Frontal cortex (tissue), 4 donors: Measurements from ENCODE around the gene ZNF862. TPM values are rescaled to one million over a fixed set of nuclear protein-coding genes. Genes with fewer than 3 reads are reported as not detected.
"Not testable (repeated sequence)": the region's sequence is repeated elsewhere in the genome, so short reads cannot be mapped to it uniquely, and the experiment has no call there.

Experiments used
- DNase-seq, 2 donors: peaks; one replicate each; pipeline ENCODE4 v3.0.0; 2012; ENCODE audit warnings: low spot score in 2 of 2
- FAIRE-seq: peaks from 2 replicates; lab custom pipeline; 2012; peaks lifted over from hg19 to GRCh38; lab: Jason Lieb, UNC
- small RNA-seq: library from RNA; depleted of rRNA; stranded (forward); fragments of <200 nt; gene quantifications from one replicate; pipeline ENCODE3, GENCODE V24; 2014
- total RNA-seq: library from RNA; depleted of rRNA; stranded (reverse); fragments of >200 nt; gene quantifications from one replicate; pipeline ENCODE4 v1.2.3, GENCODE V29; 2014
- donor health status: control.
- donor health status: control.
- donor health status: control.

The ZNF862 gene
- total RNA-seq, 1 donor from 2014 or later: 5.7 TPM

DNA sequence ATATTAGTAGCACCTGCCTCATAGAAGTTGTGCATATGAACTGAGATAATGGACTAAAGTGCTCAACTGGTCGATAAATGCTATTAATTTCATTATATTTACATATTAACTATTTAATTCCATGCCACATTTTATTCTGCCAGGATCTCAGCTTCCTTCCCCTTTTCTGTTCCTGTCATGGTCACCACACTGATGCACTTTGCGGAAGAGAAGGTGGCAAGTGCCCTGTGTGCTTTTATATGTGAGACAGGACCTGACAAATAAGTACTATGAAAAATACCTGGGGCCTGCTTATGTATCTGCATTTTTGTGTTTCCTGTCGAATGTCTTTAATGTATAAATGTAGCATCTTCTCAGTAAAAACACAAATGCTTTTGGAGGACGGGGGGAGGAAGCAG, 47.8 kb downstream of the ZNF862 start:
- no peak for FAIRE-seq

GRCh38 chr7:149887311-149887710, 49.1 kb downstream of the ZNF862 start:
- no peak for FAIRE-seq

More for the DNA sequence above, 47.8 kb downstream of the ZNF862 start:
- DNase-seq: no peak

DNA sequence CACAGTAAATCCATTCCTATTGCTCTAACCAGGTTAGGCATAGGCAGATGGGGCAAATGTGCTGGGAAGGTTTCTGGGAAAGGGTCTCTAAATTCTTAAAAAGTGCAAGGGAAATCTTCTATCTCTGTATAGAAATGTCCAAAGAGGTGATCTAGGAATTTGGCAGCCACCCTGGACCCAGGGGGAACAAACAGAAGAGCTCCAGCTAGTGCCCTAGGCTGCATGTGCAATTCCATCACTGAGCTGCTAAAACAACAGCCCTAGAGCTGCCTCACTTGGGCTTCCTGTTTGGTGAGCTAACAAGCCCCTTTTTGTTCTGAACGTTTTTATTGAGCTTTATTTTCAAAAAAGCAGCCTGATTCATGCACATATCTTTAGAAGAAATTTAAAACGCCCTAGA, 52.5 kb downstream of the ZNF862 start:
- not testable (repeated sequence) for DNase-seq, FAIRE-seq

More at GRCh38 chr7:149887311-149887710, 49.1 kb downstream of the ZNF862 start:
- DNase-seq: no peak

DNA sequence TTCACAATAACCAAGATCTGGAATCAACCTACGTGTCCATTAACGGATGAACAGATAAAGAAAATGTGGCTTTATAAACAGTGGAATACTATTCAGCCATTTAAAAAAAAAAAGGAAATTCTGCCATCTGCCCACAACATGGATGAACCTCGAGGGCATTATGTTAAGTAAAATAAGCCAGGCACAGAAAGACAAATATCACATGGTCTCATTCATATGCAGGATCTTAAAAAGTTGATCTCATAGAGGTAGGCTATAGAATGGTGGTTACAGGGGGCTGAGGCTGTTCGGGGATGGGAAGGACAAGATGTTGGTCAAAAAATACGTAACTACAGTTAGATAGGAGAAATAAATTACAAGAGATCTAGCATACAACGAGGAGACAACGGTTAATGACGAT, 56.8 kb downstream of the ZNF862 start:
- FAIRE-seq, DNase-seq: not testable (repeated sequence)

DNA sequence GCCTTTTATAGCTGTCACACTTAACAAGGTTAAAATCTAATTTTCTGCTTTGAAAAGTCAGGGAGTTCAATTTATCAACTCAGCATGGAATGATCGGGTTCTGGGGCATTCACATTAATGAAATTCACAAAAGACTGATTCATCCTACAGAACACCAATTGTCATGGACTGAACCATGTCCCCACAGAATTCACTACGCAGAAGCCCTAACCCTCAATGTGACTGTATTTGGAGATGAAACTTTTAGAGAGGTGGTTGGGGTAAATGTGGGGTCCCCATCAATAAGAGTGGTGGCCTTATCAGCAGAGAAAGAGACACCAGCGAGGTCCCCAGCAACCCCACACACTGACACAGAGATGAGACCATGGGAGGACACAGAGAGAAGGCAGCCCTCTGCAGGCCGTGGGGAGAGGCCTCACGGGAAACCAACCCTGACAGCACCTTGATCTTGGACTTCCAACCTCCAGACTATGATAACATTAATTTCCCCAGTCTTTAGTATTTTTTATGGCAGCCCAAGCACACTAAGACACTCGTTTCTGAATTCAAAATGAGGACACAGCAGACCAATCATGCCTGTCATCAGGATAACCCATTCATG, 69.7 kb downstream of the ZNF862 start:
- not testable (repeated sequence) for DNase-seq

GRCh38 chr7:149910219-149910618, 72.0 kb downstream of the ZNF862 start:
- not testable (repeated sequence) for DNase-seq, FAIRE-seq

More for the DNA sequence above, 69.7 kb downstream of the ZNF862 start:
- not testable (repeated sequence) for FAIRE-seq

DNA sequence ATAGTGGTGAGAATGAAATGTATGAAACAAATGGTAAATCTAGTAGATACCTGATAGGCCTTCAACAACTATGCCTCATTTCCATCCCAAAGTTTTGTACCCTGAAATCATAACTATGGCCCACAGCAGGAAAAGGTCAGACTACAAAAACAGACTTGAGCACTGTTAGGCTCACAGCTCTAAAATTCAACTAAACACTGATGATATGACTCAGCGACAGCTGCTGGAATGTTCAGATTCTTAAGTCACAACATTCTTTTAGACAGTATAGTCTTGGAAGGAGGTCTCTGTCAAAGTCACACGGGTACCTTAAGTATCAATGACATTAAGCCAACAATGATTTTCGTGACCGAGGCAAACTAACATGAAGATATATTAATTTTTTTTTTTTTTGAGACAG, 74.0 kb downstream of the ZNF862 start:
- not testable (repeated sequence) for DNase-seq, FAIRE-seq

Small RNAs within 50 kb of the gene (small RNA-seq; reads per million reads assigned to genes)
- not detected for gene AC093458.1

Other genes with a start within 250 kb of the ZNF862 start
- 1.6 TPM for gene ZNF467, start 64.8 kb upstream of the ZNF862 start, total RNA-seq
- gene ATP6V0E2, start 35.6 kb downstream of the ZNF862 start, total RNA-seq: 122 TPM